ENCODE results near the gene MARCKS.

Gene MARCKS, protein sequence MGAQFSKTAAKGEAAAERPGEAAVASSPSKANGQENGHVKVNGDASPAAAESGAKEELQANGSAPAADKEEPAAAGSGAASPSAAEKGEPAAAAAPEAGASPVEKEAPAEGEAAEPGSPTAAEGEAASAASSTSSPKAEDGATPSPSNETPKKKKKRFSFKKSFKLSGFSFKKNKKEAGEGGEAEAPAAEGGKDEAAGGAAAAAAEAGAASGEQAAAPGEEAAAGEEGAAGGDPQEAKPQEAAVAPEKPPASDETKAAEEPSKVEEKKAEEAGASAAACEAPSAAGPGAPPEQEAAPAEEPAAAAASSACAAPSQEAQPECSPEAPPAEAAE

DNA sequence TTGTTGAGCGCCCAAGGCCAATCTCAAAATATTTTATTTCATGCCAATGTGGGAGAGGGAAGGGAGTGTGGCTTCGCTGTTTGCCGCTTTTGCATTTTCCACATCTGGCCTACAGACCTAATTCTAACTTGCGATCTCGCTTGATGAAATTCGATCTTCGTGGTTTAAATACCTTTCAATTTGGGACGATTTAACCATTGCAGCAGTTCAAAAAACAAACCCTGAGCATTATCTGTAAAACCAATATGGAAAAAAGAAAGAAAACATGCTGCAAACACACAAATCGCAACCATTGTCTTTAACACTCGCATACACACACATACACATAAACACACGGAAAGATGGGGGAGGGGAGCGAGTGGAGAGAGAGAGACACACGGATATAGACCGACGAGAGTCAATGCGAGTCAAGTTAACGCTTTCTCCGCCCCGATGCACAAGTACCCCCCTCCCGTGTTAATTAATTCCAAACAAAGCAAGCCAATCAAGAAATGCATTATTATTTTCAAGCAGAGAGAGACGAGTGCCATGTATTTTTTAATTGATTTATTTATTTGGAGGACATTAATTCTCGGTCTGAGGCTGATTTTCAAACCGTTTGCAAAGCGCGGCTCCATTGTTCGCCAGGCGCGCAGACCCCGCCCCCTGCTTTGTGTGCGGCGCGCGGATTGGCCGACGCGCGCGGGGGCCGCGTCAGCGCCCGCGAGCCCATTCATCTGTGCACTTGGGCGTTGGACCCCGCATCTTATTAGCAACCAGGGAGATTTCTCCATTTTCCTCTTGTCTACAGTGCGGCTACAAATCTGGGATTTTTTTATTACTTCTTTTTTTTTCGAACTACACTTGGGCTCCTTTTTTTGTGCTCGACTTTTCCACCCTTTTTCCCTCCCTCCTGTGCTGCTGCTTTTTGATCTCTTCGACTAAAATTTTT, at the start of gene MARCKS:
Gene MARCKS, plus strand, starts transcription at position 721 of the 931 bp plus-strand sequence. CDS start 401 bp downstream, outside the sequence.
- DNase-seq, result peak; percentile 36

DNA sequence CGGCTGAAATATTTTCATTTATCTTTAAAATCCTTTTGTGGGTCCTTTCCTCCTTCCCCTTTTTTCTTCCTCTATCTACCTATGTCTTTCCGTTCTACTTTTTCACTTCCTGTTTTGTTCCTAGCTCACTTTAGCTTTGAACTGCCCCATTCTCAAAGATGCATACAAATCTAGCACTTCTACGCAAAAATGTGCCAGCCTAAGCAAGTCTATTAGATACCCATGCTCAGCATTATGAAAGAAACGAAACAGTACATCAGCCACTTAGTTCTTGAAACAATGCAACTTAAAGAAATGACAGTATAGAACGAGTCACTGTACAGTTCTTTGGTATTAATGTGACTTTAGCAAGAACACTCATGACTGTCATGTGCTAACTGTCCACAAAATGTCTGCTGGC, 47.3 kb upstream of the MARCKS start:
- DNase-seq, result no peak

GRCh38 chr6:113813142-113813541, 44.0 kb upstream of the MARCKS start:
- no peak for DNase-seq

GRCh38 chr6:113818578-113818977, 38.6 kb upstream of the MARCKS start:
- DNase-seq, result no peak

- no peak for DNase-seq
Measured at GRCh38 chr6:113819169-113819830, 37.8 kb upstream of the MARCKS start.

DNA sequence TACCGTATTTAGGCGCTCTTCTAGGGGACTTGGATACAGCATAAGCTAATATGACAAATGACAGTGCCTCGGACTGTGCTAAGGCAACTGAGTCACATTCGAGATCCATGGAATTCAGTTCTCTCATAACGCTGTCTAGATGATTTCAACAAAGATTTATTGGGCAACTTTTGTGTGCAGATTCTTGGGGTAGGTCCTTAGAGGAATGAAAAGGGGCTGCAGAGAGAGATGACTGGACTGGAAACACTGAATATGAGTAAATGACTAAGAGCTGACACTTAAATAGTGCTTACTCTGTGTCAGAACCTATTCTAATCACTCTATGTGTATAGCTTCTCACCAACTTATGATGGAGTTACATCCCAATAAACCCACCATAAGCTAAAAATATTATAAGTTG, 36.4 kb upstream of the MARCKS start:
- DNase-seq, result no peak

- DNase-seq, result no peak
Measured at GRCh38 chr6:113821445-113821844, 35.7 kb upstream of the MARCKS start.

DNA sequence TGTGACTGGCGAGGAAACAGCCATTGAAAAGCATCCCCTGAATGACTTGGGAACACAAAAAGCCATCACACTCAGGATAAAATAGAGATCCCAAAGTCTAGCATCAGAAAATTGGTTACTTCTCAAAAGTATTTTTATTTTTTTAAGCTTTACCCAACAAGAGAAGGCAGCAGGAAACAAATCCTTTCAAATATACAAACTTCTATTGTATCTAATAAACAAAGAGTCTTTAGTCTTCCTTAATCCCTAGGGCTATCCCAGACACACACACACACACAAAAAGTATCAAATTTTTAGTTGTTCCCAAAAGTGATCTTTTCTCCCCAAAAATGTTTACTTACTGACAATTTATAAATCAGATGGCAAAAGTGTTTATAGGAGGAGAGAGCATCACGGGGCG, 33.2 kb upstream of the MARCKS start:
- DNase-seq, result no peak

- DNase-seq, result no peak
Measured at GRCh38 chr6:113824411-113824810, 32.7 kb upstream of the MARCKS start.

- no peak for DNase-seq
Measured at GRCh38 chr6:113824866-113825265, 32.3 kb upstream of the MARCKS start.

- DNase-seq, result no peak
Measured at GRCh38 chr6:113825781-113826180, 31.4 kb upstream of the MARCKS start.

DNA sequence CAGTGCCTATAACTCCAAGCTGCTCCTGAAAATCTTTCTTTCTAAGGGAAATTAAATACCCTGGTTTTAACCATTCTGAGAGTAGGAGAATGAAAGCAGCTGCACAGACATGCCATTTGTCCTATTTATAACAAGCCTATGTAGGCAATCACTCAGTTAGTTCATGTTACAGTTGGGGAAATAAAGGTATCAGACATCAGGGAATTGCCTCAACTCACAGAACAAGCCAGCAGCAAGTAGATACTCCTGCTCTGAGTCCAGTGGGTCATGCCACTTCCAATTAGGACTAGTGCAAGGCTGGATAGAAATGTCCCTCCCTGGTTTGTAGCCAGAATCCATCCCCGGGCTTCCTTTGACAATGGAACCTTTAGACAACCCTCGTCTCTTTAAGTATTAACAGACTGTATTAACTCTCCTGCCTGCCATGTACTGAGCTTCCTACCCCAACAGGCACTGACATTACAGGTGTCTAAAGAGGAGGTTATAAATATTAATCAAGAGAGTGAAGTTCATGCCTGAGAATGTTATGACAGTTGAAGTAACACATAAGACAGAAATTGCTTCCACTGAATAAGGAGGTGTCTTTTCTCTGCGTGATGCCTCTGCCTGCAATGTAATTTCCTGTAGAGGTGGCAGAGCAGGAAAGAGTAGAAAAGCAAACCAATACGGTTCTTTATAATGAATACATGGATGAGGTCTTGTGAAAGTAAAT, 28.0 kb upstream of the MARCKS start:
- no peak for DNase-seq

- no peak for DNase-seq
Measured at GRCh38 chr6:113829696-113830045, 27.5 kb upstream of the MARCKS start.

DNA sequence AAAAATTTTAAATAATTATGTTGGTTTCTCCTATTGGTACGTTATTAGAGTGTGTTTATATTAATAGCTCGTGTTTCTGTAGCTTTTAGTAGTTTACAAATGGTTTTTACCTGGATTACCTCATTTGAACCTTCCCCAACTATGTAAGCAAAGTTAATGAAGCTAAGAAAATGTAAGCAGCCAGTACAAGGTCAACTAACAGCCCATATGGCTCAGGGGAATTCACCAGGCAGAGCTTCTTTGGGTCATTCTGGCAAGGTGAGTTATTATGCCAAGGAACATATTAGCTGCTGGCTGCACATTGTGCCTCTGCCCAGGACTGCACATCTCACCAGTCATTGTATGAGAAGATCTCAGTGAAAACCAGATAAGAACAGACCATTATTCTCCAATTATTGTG, 27.0 kb upstream of the MARCKS start:
- no peak for DNase-seq

GRCh38 chr6:113833537-113833936, 23.6 kb upstream of the MARCKS start:
- no peak for DNase-seq

DNA sequence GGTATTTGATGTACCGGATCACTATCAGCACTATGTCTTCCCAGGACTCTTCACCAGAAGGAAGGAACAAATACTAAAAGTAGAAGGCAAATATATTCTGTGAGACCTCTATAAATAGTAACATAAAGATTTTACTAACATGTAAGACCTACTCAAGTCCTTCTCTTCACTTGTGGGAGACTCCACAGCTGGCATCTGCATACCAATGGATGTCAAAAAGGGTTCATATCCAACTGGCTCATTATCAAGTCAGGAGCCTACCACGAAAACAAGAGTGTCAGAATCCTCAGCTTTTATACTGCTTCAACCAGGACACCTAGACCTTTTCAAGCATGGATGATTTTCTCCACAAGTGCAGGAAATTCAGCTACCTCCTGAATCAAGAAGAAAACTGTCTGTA, 20.0 kb upstream of the MARCKS start:
- DNase-seq, result no peak

- DNase-seq, result no peak
Measured at GRCh38 chr6:113842165-113842564, 15.0 kb upstream of the MARCKS start.

GRCh38 chr6:113843500-113844073, 13.6 kb upstream of the MARCKS start:
- DNase-seq, result no peak

DNA sequence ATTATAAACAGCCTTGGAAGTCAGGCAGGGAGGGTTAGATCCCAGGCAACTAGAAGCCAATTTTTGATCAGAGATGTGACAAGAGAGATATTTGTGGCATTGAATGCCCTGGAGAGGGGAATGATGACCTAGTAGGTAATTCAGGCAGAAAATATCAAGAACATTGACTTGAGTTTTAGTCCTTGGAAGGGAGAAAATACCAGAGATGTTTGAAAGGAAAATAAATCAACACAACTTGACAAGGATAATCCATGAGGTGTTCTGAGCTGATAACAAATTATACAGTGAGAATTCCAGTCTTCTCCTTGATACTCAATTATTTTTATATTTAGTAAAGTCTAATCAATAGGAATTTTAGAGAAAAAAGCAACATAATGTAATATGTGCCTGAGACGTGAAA, 10.6 kb upstream of the MARCKS start:
- DNase-seq, result no peak

DNA sequence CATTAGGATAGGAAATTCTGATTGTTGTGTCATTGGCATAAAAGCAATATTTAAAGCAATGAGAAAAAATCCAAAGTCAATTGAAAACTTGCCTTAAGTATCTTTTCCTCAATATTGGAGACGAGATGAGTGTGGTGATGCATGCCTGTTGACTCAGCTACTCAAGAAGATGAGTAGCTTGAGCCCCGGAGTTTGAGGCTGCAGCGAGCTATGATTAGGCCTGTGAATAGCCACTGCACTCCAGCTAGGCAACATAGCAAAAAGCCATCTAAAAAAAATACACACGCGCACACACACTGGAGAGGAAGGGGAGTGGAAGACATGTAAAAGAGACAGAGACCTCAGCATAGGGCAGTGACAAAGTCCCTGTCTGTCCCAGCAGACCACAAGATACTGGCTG, 9.7 kb upstream of the MARCKS start:
- DNase-seq, result no peak

- DNase-seq, result no peak
Measured at GRCh38 chr6:113848280-113848679, 8.9 kb upstream of the MARCKS start.

DNA sequence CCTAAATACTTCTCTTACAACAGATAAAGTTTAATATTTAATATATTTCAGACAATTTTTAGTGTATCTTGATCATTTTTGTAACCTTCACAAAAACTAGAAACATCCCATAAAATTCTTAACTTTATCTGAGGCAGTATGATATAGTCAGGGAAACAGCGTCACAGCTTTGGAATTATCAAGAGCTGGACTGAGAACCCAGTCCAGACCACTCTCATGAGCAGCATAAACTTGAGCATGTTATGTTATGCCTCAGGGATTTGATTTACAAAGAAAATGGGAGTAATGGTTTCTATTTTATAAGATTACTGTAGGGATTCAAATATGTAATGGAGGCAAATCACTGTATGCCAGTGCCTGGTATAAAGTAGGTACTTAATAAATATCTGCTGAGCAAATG, 8.3 kb upstream of the MARCKS start:
- no peak for DNase-seq

DNA sequence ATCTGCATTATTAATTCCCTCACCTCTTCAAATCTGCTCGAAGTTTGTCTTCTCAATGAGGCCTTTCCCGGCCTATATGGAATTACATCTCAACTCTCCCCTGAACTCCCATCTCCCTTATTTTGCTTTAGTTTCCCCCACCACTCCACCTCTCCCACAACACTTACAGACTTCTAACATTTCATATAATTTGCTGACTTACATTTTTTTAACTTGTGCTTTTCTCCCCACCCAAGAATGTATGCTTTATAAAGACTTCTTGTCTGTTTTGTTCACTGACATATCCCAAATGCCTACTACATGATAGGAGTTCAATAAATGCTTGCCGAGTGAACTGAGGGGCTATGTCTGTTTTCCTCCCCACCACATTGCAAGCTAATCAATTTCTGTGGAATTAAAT, 3.9 kb upstream of the MARCKS start:
- no peak for DNase-seq

All from CD4-positive, alpha-beta T cell treated with Interleukin-12 subunit alpha and Interleukin-12 subunit beta, for 1 hour (primary cell).